HG02759 (cell line): Measurements from ENCODE around the gene LCE5A.
"Not testable (repeated sequence)": the region's sequence is repeated elsewhere in the genome, so short reads cannot be mapped to it uniquely, and the experiment has no call there.

ENCODE experiments used
- ATAC-seq: cut with Tn5 transposase; IDR thresholded peaks from one replicate; pipeline ENCODE4 v1.9.1; 2021; ENCODE audit warnings: mild to moderate bottlenecking, moderate library complexity; ENCODE audit not compliant: unreplicated experiment

The LCE5A gene

GRCh38 chr1:152510503-152510902, at the start of gene LCE5A:
TSS of gene LCE5A (plus strand) at chr1:152510803. CDS start at chr1:152511535, 732 bp downstream.
- no peak for ATAC-seq

DNA sequence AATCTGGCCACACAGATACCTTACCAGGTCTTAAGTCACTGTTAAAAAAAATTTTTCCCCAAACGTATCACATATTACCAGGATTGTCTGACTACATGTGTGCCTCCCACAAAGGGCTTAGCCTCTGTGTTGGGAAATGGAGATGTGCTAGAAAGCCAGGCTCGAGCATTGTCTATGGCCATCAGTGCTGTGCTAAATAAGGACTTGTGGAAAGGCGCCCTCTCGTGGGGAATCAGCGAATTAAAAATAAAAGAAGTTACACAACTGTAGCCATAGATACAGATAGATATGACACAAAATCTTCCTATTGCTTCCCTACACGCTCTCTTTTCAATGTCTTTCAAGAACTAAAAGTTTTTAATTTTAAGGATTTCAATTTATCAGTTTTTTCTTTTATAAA, 49.1 kb upstream of the LCE5A start:
- ATAC-seq = peak; percentile 34

GRCh38 chr1:152462636-152463035, 48.0 kb upstream of the LCE5A start:
- ATAC-seq = no peak

DNA sequence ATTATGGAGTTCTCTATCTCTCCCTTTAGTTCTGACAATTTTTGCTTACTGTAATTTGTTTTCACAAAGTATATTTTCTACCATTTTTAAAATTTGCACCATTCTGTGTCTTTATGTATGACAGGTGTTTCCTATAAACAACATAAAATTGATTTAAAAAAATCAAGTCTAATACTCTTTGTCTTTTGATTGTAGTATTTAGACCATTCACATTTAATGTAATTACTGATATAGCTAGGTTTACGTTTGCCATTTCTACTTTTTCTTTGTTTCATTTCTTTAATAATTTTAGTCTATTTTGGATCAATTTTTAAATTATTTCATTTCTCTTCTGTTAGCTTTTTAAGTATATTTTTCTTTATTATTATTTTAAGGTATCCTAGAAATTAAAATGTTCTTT, 44.4 kb upstream of the LCE5A start:
- no peak for ATAC-seq

GRCh38 chr1:152473887-152474537, 36.6 kb upstream of the LCE5A start:
- ATAC-seq = no peak

- no peak for ATAC-seq
These were observed 30.6 kb upstream of the LCE5A start for GRCh38 chr1:152479792-152480595.

DNA sequence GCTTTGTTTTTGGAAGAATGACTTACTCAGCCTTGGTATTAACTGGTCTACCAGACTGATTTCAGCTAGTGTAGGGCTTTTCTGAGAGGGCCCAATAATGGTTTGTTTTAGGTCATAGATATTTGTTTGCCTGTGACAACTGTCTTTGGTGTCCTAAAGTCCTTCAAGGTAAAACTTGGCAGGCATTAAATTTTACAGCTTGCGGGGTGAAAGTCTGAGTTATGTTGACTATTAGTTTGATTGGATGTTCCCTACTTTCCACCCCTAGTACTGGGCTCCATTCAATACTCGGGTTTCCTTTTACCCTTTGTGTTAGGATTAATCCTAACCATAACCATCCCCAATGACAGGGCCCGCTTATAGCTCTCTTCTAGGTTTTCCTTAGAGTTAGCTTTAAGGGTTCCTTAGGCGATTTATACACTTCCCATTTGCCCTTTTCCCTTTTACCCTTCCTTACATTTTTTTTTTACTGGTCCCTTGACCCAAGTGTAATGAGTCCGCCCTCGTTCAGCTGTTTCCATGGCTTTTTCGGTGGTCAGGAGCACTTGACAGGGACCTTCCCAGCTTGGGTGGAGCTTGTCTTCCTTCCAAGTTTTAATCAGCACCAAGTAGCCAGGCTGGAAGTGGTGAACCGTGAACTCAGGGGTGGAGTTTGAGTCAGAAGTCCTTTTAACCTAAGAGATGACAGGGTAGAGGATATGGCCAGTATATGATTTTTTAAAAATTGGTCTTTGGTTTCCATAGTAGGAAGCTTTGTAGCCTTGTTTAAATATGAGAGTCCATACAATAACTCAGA, 28.5 kb upstream of the LCE5A start:
- no peak for ATAC-seq

DNA sequence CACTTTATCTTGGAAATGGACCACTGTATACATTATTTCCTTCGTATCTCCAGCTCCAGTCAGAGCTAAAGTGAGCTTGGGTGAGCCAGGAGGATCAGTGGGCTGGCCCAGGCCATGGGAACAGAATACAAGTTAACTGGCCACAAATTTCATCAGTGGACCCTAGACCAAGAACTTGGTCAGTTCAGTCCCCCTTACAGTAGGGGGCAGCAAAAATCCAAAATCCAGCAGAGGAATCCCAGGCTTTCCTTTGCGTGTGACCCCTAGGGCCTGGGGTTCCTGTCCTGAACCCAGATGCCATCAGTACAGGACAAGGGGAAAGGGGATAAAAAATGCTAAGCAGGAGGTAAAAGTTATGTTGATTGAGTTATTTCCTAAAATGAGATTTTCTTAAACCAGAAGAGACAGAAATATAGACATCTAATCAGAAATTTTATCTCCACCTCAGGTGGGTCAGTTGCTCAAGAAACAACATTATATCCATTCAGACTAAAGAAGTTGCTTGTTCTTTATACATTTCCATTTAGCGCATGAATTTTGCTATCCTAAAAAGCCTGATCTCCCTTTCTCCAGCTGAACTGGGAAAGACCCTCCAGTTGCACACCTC, 24.1 kb upstream of the LCE5A start:
- ATAC-seq = no peak

DNA sequence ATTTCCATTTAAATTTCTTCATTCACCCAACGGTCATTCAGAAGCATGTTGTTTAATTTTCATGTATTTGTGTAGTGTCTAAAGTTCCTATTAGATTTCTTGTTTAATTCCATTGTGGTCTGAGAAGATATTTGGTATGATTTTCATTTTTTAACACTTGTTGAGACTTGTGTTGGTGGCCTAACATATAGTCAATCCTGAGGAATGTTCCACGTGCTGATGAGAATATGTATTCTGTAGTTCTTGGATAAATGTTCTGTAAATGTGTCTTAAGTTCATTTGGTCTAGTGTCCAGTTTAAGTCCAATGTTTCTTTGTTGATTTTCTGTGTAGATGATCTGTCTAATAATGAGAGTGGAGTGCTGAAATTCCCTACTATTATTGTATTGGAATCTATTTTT, 22.7 kb upstream of the LCE5A start:
- no peak for ATAC-seq

GRCh38 chr1:152491537-152491936, 19.1 kb upstream of the LCE5A start:
- not testable (repeated sequence) for ATAC-seq

DNA sequence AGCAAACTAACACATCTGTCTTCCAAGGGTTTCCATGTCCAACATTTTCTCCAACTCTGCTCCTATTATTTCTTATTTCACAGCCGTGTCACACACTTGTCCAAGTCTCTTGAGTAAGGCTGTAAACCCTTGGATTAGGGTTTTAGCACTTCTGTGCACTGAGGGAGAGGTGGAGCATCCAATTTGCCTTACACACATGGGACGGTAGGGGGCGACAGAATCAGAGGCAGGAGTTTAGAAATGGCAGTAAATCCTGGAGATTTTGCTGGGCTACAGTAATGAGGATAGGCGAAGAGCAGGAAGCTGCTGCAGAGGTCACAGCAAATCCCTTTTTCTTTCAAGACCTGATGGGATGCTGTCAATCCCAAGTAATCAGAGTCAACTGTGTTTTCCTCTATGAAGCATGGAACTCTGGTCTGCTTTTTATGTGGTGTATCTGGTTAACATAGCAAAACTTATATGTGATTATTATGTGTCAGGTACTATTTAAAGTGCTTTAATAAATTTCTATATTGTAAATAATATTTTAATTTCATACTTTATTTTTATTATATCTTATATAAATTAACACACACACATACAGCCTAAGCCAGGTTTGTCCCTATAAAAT, 15.4 kb upstream of the LCE5A start:
- ATAC-seq = no peak

- no peak for ATAC-seq
These were observed 13.3 kb upstream of the LCE5A start for GRCh38 chr1:152497273-152497672.

DNA sequence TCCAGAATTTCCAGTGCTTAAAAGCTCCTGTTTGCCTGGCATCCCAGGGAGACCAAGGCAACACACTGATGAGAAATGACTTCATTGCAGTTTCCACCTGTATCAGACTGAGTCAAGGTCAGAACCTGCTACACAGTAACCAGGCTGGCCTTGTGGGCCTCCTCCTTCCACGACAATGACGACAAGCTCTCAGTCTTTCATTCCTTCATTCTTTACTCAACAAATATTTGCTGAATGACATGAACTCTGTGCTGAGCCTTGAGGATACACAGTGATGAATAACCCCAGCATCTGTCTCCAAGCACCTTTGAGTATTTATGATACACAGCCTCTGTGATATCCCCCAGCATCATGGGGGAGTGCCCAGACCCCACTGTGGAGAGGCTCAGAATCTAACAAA, 8.9 kb upstream of the LCE5A start:
- ATAC-seq = no peak

GRCh38 chr1:152502496-152503180, 8.0 kb upstream of the LCE5A start:
- no peak for ATAC-seq

GRCh38 chr1:152505083-152505482, 5.5 kb upstream of the LCE5A start:
- ATAC-seq = no peak

GRCh38 chr1:152506899-152507498, 3.6 kb upstream of the LCE5A start:
- ATAC-seq = no peak

GRCh38 chr1:152511596-152511995, 993 bp downstream of the LCE5A start:
- no peak for ATAC-seq

- ATAC-seq = no peak
These were observed 2.5 kb downstream of the LCE5A start for GRCh38 chr1:152513081-152513480.

DNA sequence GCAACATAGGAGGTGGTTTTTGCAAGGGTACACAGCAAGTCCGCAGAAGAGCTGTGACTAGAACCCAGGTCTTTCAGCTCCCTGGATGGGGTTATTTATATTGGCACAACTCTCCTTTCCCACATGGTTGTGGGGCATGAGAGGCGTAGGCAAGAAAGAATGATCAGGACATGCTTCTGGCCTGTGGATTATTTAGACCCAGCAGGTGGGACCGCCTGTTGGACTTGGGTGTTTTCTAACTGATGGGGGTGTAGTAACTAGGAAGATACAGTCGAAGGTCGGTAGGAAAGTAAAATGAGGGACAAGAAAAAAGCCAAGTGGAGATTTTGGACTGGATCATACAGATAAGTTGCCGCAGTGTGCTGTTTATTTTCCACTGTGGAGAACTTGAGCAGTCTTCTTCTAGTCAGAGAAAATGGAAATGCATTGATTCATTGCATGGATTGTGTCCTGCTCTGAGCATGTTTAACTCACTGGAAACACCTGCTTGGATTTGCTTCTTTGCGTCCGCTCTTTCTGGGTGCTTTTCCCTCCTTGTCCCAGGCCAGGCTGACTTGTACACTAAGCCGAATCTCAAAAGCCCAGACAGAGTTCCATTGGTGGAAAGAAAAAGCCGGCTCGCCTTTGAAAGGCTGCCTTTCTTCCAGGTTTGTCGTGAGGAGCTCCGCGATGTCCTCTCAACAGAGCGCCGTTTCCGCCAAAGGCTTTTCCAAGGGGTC, 4.3 kb downstream of the LCE5A start:
- ATAC-seq = no peak
